Chondrocyte (in vitro differentiated cells): ENCODE data around the gene SCO2. TPM values are rescaled to one million over a fixed set of nuclear protein-coding genes. Genes with fewer than 3 reads are reported as not detected.

ENCODE experiments used
- DNase-seq: peaks from one replicate; pipeline ENCODE4 v3.0.0; 2021; ENCODE audit warnings: mixed read lengths, low spot score
- H3K27ac Mint-ChIP-seq: one replicate; pipeline ENCODE4 v1.8.0; 2021; ENCODE audit warnings: mild to moderate bottlenecking, moderate library complexity, mixed read lengths; ENCODE audit not compliant: unreplicated experiment
- H3K27me3 Mint-ChIP-seq: 2 replicates; pipeline ENCODE4 v1.8.0; 2021; ENCODE audit warnings: low read depth, mixed read lengths
- H3K36me3 Mint-ChIP-seq: 2 replicates; pipeline ENCODE4 v1.8.0; 2021; ENCODE audit warnings: low read depth, mixed read lengths
- H3K4me1 Mint-ChIP-seq: 2 replicates; pipeline ENCODE4 v1.8.0; 2021; ENCODE audit warnings: low read depth, mild to moderate bottlenecking, mixed read lengths
- H3K4me3 Mint-ChIP-seq: one replicate; pipeline ENCODE4 v1.8.0; 2021; ENCODE audit warnings: mild to moderate bottlenecking, moderate library complexity, mixed read lengths; ENCODE audit not compliant: unreplicated experiment
- H3K9me3 Mint-ChIP-seq: 2 replicates; pipeline ENCODE4 v1.8.0; 2021; ENCODE audit warnings: low read depth, mixed read lengths
- CTCF ChIP-seq: fragments of 200-600 bp; sonication (generic); IDR thresholded peaks from 2 replicates; pipeline ENCODE4 v1.5.0; 2021; ENCODE audit warnings: antibody characterized with exemption, mild to moderate bottlenecking, moderate library complexity
- total RNA-seq: library from RNA; stranded (reverse); gene quantifications from 3 replicates; pipeline ENCODE4 v1.2.1, GENCODE V29; 2021

SCO2 gene
- total RNA-seq, 1 donor from 2014 or later, result 5.4 TPM

GRCh38 chr22:50475652-50476002, 49.8 kb downstream of the SCO2 start:
- Mint-ChIP-seq H3K9me3 (no peaks in the 10 kb centered on the region), H3K27ac (no peak overlapping the region), H3K27me3 (no peaks in the 10 kb centered on the region), H3K36me3 (no peaks in the 10 kb centered on the region), H3K4me3 (peak overlapping the region; percentile 58), H3K4me1 (peaks cover 30% of the 10 kb centered on the region)
- DNase-seq, result no peak
- no peak for TF ChIP-seq CTCF

GRCh38 chr22:50474710-50475651, 50.4 kb downstream of the SCO2 start, which contains the start of gene SBF1:
Gene SBF1, minus strand, starts transcription at chr22:50475035. Its CDS starts 195 bp downstream, at chr22:50474840.
- Mint-ChIP-seq H3K36me3 (no peaks in the 10 kb centered on the region), H3K4me3 (peak within 1 kb of the TSS; percentile 97), H3K9me3 (no peaks in the 10 kb centered on the region), H3K4me1 (peaks cover 37% of the 10 kb centered on the region), H3K27ac (peak within 1 kb of the TSS; percentile 98), H3K27me3 (no peaks in the 10 kb centered on the region)
- DNase-seq, result no peak
- TF ChIP-seq CTCF, result no peak

GRCh38 chr22:50473855-50474671, 51.3 kb downstream of the SCO2 start:
- DNase-seq, result no peak
- TF ChIP-seq CTCF, result peak; percentile 19
- no peaks in the 10 kb centered on the region for H3K27me3 Mint-ChIP-seq
- H3K36me3 Mint-ChIP-seq, result no peaks in the 10 kb centered on the region
- H3K9me3 Mint-ChIP-seq, result no peaks in the 10 kb centered on the region
- peak overlapping the region; percentile 98 for H3K27ac Mint-ChIP-seq
- H3K4me1 Mint-ChIP-seq, result peaks cover 40% of the 10 kb centered on the region
- peak overlapping the region; percentile 97 for H3K4me3 Mint-ChIP-seq

Other genes starting within 250 kb of the SCO2 start
- gene PLXNB2, start 218.0 kb downstream of the SCO2 start, total RNA-seq, result 300 to 356 TPM (median 346 TPM) in 3 replicates
- gene DENND6B, start 198.6 kb downstream of the SCO2 start, total RNA-seq, result 7.7 to 8.8 TPM (median 8.1 TPM) in 3 replicates
- gene PPP6R2, start 182.3 kb downstream of the SCO2 start, total RNA-seq, result 46.2 to 53.1 TPM (median 47.1 TPM) in 3 replicates
- gene SBF1, start 50.6 kb downstream of the SCO2 start, total RNA-seq, result 103 to 110 TPM (median 104 TPM) in 3 replicates
- gene ADM2, start 44.1 kb downstream of the SCO2 start, total RNA-seq, result 1.5 to 46.5 TPM (median 46.5 TPM) in 3 replicates
- gene MIOX, start 38.7 kb downstream of the SCO2 start, total RNA-seq, result 0.99 to 1.6 TPM in 2 of 3 replicates, not detected in the other
- gene LMF2, start 17.9 kb downstream of the SCO2 start, total RNA-seq, result 111 to 124 TPM (median 120 TPM) in 3 replicates
- 37.4 to 51.2 TPM (median 38.9 TPM) in 3 replicates for gene NCAPH2, start 17.4 kb downstream of the SCO2 start, total RNA-seq
- gene TYMP, start 4.4 kb upstream of the SCO2 start, total RNA-seq, result 12.5 to 39.5 TPM (median 39.3 TPM) in 3 replicates
- 0.34 to 7.2 TPM (median 6.3 TPM) in 3 replicates for gene KLHDC7B, start 20.3 kb upstream of the SCO2 start, total RNA-seq
- gene SYCE3, start 37.3 kb upstream of the SCO2 start, total RNA-seq, result not detected in 3 replicates
- gene CPT1B, start 52.8 kb upstream of the SCO2 start, total RNA-seq, result 33.9 to 42.6 TPM (median 34.7 TPM) in 3 replicates
- gene CHKB, start 57.3 kb upstream of the SCO2 start, total RNA-seq, result 47.4 to 64.5 TPM (median 47.9 TPM) in 3 replicates
- 3.0 to 4.3 TPM (median 4.1 TPM) in 3 replicates for gene MAPK8IP2, start 75.2 kb upstream of the SCO2 start, total RNA-seq
- 37.6 to 39.8 TPM (median 39.3 TPM) in 3 replicates for gene ARSA, start 102.6 kb upstream of the SCO2 start, total RNA-seq
- gene SHANK3, start 147.2 kb upstream of the SCO2 start, total RNA-seq, result 3.9 to 7.5 TPM (median 7.0 TPM) in 3 replicates
- gene ACR, start 212.6 kb upstream of the SCO2 start, total RNA-seq, result 0.45 to 0.74 TPM (median 0.63 TPM) in 3 replicates